ENCODE data around the gene TTC34. TPM values are rescaled to one million over a fixed set of nuclear protein-coding genes. Genes with fewer than 3 reads are reported as not detected.
A peak's percentile ranks its signal among the peaks of the same experiment; 100 is the strongest.

Gene TTC34
- polyA plus RNA-seq, 1 of the 3 experiments (the other 2 are of a cell fraction): 0.16 TPM

GRCh38 chr1:2587860-2588571, 213.5 kb downstream of the TTC34 start:
- Histone ChIP-seq H3K79me2 (ENCODE audit: insufficient read depth) (peaks cover 6% of the 10 kb centered on the region; the same call in 1 of the 2 replicates), H3K9me3 (no peaks in the 10 kb centered on the region), H3K4me3 (ENCODE audit: low read depth in 2 of 2, low read length in 1 of 2) (peak overlapping the region; percentile 70 to 86; a peak in 3 of 4 replicates), H3K4me1 (ENCODE audit: control insufficient read depth in 1 of 2, insufficient read depth in 2 of 2, low read depth in 1 of 2, low read length in 1 of 2) (peaks cover 0 to 29% of the 10 kb centered on the region in 2 experiments; a peak in 1 of 4 replicates), H3K27ac (ENCODE audit: low read depth in 2 of 2, low read length in 1 of 2) (no peak overlapping the region; a peak in 1 of 4 replicates), H2AFZ (ENCODE audit: low read depth) (no peak overlapping the region), H3K27me3 (ENCODE audit: insufficient read depth) (no peaks in the 10 kb centered on the region), H3K9ac (peak overlapping the region; percentile 66; the same call in 1 of the 2 replicates), H4K20me1 (ENCODE audit: insufficient read depth) (no peaks in the 10 kb centered on the region), H3K9me2 (no peaks in the 10 kb centered on the region), H3K4me2 (peak overlapping the region; percentile 96), H3F3A (replicated peaks; ENCODE audit: insufficient read depth) (peaks cover 6% of the 10 kb centered on the region), H3K36me3 (replicated peaks in 1 of 2; ENCODE audit: control insufficient read depth in 1 of 2, insufficient read depth in 2 of 2, low read length in 1 of 2) (peaks cover 0 to 5% of the 10 kb centered on the region in 2 experiments)
- ChIA-PET CTCF (interaction anchor here (0.9 to 3.0 kb wide), 4 partner anchors 40 to 393 kb away, joined by 3 to 13 read pairs (median 3); partner anchors contain the start of gene FAAP20), POLR2A (interaction anchor here (0.5 to 1.7 kb wide), 2 partner anchors 15 to 23 kb away, joined by 4 to 5 read pairs; no protein-coding TSS in a partner anchor)
- DNase-seq: no peak
- WGBS (ENCODE audit: low lambda C conversion rate): 90% methylated on average over 4 of the region's 19 CpGs
- TF ChIP-seq NRF1 (IDR thresholded peaks at IDR 0.05; ENCODE audit: low read depth, low read length) (no peak), TEAD4 (IDR thresholded peaks at IDR 0.05; ENCODE audit: borderline replicate concordance, insufficient read depth) (no peak), USF1 (IDR thresholded peaks at IDR 0.05; ENCODE audit: borderline replicate concordance, low read depth) (no peak), RAD21 (IDR thresholded peaks at IDR 0.05; ENCODE audit: low read length) (no peak)

DNA sequence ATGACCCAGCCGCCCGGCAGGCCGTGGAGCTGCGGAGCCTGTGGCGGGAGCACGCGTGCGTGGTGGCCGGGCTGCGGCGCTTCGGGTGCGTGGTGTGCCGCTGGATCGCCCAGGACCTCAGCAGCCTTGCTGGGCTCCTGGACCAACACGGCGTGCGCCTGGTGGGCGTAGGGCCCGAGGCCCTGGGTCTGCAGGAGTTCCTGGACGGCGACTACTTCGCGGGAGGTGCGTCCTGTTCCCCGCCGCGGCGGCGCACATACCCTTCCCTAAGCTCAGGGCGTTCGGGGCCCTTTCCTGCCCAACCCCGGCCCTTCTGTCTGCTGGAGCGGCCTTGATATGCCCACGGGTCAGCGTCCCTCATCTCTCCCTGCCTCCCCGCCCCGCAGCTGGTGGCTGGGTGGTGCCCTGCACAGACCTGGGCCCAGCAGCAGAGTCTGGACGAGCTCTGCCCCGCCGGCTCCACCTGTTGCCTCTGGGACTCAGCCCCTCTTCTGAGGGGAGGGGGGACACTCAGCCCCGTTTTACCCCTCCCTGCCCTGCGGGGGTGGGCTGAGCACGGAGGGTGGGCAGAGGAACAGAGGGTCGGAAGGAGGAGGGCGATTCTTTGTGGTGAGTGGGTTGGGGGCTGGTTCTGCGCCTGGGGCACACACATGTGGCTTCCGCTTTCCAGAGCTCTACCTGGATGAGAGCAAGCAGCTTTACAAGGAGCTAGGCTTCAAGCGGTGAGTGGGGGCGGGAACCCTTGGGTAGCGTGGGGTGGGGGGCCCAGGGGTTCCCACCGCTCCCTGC, 214.2 kb downstream of the TTC34 start:
- ChIA-PET POLR2A (interaction anchor here (0.8 to 1.7 kb wide), 2 partner anchors 23 to 24 kb away, joined by 3 to 5 read pairs; no protein-coding TSS in a partner anchor), CTCF (interaction anchor here (0.9 to 3.0 kb wide), 5 partner anchors 39 to 392 kb away, joined by 3 to 13 read pairs (median 3); partner anchors contain the start of gene FAAP20)
- Histone ChIP-seq H3K4me2 (peak overlapping the region; percentile 96), H3K9ac (peak overlapping the region; percentile 66), H3K9me3 (no peaks in the 10 kb centered on the region), H3K36me3 (replicated peaks in 1 of 2; ENCODE audit: control insufficient read depth in 1 of 2, insufficient read depth in 2 of 2, low read length in 1 of 2) (peaks cover 0 to 5% of the 10 kb centered on the region in 2 experiments), H3K9me2 (no peaks in the 10 kb centered on the region), H2AFZ (ENCODE audit: low read depth) (no peak overlapping the region), H3K79me2 (ENCODE audit: insufficient read depth) (peaks cover 6% of the 10 kb centered on the region; the same call in 1 of the 2 replicates), H3F3A (replicated peaks; ENCODE audit: insufficient read depth) (peaks cover 6% of the 10 kb centered on the region), H4K20me1 (ENCODE audit: insufficient read depth) (no peaks in the 10 kb centered on the region), H3K4me3 (ENCODE audit: low read depth in 2 of 2, low read length in 1 of 2) (peak overlapping the region; percentile 70 to 86), H3K27me3 (ENCODE audit: insufficient read depth) (no peaks in the 10 kb centered on the region), H3K4me1 (ENCODE audit: control insufficient read depth in 1 of 2, insufficient read depth in 2 of 2, low read depth in 1 of 2, low read length in 1 of 2) (peaks cover 0 to 29% of the 10 kb centered on the region in 2 experiments; a peak in 1 of 4 replicates), H3K27ac (ENCODE audit: low read depth in 2 of 2, low read length in 1 of 2) (peak overlapping the region in 1 of 2 experiments; percentile 91; a peak in 2 of 4 replicates)
- DNase-seq: peak; percentile 77
- WGBS (ENCODE audit: low lambda C conversion rate): 19% methylated on average over 13 of the region's 52 CpGs
- TF ChIP-seq NRF1 (IDR thresholded peaks at IDR 0.05; ENCODE audit: low read depth, low read length) (0 out of 2 replicates have a peak, but pooled peaks have one; percentile 7), YY1 (IDR thresholded peaks at IDR 0.05; ENCODE audit: low read depth) (no peak), RAD21 (IDR thresholded peaks at IDR 0.05; ENCODE audit: low read length) (no peak), NFIC (IDR thresholded peaks at IDR 0.05; ENCODE audit: borderline replicate concordance) (no peak), CHD2 (IDR thresholded peaks at IDR 0.05; ENCODE audit: low read length, partially characterized antibody) (no peak), EZH2phosphoT487 (IDR thresholded peaks at IDR 0.05; ENCODE audit: borderline replicate concordance, low read depth) (no peak), MXI1 (IDR thresholded peaks at IDR 0.05; ENCODE audit: low read depth, low read length) (peak; percentile 40), USF1 (IDR thresholded peaks at IDR 0.05; ENCODE audit: borderline replicate concordance, low read depth) (no peak), SIN3A (IDR thresholded peaks at IDR 0.05; ENCODE audit: borderline replicate concordance, low read depth, low read length) (no peak), RCOR1 (IDR thresholded peaks at IDR 0.05; ENCODE audit: low read length) (no peak), REST (IDR thresholded peaks at IDR 0.05; ENCODE audit: low read depth, low read length) (no peak), MEF2A (IDR thresholded peaks at IDR 0.05; ENCODE audit: borderline replicate concordance, low read depth) (no peak)
- TF ChIP-seq, protein P1, sequence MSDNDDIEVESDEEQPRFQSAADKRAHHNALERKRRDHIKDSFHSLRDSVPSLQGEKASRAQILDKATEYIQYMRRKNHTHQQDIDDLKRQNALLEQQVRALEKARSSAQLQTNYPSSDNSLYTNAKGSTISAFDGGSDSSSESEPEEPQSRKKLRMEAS (IDR thresholded peaks at IDR 0.05; ENCODE audit: low read depth): 0 out of 2 replicates have a peak, but pooled peaks have one; percentile 5
- TF ChIP-seq, protein P2, sequence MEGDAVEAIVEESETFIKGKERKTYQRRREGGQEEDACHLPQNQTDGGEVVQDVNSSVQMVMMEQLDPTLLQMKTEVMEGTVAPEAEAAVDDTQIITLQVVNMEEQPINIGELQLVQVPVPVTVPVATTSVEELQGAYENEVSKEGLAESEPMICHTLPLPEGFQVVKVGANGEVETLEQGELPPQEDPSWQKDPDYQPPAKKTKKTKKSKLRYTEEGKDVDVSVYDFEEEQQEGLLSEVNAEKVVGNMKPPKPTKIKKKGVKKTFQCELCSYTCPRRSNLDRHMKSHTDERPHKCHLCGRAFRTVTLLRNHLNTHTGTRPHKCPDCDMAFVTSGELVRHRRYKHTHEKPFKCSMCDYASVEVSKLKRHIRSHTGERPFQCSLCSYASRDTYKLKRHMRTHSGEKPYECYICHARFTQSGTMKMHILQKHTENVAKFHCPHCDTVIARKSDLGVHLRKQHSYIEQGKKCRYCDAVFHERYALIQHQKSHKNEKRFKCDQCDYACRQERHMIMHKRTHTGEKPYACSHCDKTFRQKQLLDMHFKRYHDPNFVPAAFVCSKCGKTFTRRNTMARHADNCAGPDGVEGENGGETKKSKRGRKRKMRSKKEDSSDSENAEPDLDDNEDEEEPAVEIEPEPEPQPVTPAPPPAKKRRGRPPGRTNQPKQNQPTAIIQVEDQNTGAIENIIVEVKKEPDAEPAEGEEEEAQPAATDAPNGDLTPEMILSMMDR (IDR thresholded peaks at IDR 0.05): no peak
